Activated gamma-delta T cell treated with anti-CD3 and anti-CD28 coated beads, Interleukin-2, amount 50 U/mL, for 16 hours (primary cell): ENCODE results near the gene MLPH.

Experiments
- DNase-seq: peaks from one replicate; pipeline ENCODE4 v3.0.0-alpha.2; 2020; ENCODE audit warnings: low read depth

The MLPH gene, protein sequence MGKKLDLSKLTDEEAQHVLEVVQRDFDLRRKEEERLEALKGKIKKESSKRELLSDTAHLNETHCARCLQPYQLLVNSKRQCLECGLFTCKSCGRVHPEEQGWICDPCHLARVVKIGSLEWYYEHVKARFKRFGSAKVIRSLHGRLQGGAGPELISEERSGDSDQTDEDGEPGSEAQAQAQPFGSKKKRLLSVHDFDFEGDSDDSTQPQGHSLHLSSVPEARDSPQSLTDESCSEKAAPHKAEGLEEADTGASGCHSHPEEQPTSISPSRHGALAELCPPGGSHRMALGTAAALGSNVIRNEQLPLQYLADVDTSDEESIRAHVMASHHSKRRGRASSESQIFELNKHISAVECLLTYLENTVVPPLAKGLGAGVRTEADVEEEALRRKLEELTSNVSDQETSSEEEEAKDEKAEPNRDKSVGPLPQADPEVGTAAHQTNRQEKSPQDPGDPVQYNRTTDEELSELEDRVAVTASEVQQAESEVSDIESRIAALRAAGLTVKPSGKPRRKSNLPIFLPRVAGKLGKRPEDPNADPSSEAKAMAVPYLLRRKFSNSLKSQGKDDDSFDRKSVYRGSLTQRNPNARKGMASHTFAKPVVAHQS

DNA sequence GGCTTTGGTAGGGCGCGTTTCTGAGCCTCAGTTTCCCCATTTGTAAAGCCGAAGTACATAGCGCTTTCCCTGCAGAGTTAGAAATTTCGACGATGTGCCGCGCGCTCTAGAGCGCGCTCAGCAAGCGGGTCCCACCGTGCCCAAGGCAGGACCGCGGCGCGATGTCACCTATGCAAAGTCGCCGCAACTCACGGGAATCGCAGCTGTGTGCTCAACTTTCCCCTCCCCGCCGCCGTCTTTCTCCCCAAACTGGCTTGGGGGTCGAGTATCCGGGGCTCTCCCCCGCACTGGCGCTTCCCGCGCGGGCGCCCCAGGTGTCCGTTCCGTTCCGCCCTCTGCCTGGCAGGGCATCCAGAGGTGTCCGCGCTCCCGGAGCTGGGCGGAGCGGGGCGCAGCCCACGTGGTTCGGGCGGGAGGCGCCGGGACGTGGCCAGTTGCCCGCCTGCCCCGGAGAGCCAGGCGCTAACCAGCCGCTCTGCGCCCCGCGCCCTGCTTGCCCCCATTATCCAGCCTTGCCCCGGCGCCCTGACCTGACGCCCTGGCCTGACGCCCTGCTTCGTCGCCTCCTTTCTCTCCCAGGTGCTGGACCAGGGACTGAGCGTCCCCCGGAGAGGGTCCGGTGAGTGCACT is at the start of gene MLPH:
MLPH (plus strand) TSS at position 433 of the 630 bp plus-strand sequence. CDS start 6,176 bp downstream, outside the sequence.
- no peak for DNase-seq

GRCh38 chr2:237437566-237437965 is 49.5 kb upstream of the MLPH start:
- DNase-seq, result no peak

GRCh38 chr2:237438080-237438940 is 48.7 kb upstream of the MLPH start:
- DNase-seq, result no peak

GRCh38 chr2:237440819-237441281 is 46.2 kb upstream of the MLPH start:
- DNase-seq, result no peak

DNA sequence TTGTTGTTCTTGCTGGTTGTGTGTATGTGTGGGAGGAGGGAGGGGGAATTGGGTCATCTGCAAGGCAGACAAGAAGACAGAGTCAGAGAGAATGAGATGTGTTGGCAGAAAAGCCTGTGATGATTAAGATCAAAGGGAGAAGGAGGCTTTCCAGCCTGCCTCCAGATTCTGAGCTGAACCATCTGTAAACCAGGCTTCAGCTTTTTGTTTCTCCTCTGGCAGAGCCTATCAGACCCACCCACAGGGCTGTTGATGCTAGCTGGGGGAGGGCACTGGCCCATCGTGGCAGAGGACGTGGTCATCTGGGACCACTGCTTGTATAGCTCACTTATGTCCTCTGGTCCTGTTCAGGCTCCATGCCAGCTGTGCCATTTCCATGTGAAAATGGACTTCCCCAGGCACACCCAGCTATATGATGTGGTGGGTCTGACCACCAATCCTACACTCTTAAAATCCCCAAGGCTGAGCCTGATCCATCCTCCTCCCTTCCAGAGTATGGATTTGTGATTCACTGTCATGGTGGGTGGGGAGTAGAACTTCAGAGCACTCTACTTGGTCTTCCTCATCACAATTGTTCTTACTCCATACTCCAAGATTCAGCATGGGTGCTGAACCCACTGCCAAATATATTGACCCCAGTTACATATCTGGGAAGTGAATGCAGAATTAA is 45.3 kb upstream of the MLPH start:
- DNase-seq, result peak; percentile 11

DNA sequence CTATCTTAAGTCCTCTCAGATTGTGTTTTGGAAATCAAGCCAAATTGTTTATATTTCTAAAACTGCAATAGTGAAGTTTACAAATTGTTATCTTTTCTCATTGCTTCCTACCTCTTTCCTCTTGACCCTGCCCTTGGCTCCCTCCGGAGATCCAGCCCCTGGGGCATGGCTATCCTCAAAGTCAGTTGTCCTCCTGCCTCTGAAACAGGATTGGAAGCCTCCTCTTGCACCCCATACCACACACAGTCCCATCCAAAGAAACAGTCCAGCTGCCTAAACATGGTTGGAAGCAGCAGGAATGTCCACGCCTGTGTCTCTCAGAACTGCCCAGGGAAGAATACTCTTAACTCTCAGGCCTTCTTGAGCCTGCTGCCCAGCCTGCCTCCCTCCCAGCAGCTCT is 43.0 kb upstream of the MLPH start:
- no peak for DNase-seq

DNA sequence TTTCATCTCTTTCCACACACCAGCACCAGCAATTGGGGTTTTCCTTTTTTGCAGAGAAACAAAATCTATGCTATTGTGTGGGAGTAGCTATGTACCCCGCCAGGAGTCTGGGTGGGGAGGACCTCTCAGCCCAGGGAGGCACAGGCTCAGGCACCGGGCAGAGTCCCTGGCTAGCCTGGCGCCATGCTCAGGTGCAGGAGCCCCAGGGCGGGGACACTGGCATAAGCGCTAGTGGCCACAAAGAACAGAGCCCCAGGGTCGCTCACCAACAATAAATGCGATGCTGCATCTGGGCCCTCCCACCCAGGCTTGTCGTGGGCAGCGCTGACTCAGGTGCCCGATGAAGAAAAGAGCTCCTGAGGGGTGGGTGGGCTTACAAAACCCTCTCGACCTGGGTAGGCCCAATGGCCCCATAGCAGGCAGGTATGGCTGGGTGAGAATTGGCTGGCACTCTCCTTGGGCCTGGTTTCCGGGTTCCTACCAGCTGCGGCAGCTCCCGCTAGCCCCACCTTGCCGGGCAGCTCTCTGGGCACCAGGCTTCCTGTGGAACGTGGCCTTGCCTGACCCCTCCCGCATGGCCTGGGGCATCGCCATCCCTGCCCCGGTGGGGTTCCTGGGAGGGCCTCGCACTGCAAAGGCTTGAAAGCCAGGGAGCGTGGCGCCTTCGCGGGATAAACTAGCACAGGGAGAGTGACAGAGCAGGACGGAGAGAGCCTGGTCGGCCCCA is 41.3 kb upstream of the MLPH start:
- DNase-seq, result no peak

DNA sequence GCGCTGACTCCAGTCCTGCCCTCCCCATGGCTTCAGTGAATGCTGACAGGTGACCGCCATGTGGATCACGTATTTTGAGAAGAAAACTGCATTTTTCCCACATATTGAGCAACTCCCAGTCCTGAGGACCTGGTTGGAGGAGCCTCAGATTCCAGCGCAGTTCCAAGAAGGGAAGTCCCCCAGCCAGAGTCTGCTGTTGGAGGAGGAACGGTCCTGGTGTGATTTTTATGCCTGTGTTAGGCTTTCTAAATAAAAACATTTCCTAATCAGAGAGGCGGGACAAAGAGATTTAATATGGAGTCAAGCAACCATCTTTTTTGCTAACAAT is 40.7 kb upstream of the MLPH start:
- no peak for DNase-seq

DNA sequence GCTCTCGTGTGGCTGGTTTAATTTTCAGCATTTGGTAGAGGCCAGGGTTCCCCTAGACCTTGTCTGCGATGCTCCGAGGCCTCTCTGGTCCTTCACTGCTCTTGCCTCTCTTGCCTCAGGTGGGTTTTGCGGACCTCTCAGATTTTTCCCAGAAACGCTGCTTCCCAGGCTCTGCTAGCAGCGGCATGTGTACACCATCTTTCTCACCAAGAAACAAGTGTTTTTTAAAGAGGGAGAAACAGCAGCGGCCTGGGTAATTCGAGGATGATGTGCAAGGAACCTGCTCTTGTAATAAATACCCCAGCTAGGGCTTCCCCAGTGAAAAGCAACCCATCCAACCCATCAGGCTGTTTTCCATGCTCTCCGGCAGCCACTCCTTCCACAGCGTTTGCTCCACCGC is 39.6 kb upstream of the MLPH start:
- DNase-seq, result no peak

DNA sequence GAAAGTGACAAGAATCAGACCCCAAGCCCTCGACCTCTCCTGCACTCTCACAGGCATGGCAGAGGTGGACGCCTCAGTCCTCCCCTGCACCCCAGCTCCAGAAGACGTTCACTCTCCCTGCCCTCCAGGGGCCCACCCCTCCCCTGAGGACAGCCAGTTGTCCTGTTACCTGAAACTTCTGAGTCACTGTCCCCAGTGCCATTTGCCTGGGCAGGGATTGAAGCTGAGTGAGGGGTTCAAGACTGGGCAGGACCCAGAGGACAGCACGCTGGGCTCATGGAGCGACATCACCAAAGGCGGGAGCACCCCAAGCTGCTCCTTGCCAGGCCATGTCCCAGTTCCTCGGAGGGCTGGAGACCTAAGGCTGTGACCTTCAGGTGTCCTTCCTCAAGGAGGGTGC is 38.9 kb upstream of the MLPH start:
- no peak for DNase-seq

DNA sequence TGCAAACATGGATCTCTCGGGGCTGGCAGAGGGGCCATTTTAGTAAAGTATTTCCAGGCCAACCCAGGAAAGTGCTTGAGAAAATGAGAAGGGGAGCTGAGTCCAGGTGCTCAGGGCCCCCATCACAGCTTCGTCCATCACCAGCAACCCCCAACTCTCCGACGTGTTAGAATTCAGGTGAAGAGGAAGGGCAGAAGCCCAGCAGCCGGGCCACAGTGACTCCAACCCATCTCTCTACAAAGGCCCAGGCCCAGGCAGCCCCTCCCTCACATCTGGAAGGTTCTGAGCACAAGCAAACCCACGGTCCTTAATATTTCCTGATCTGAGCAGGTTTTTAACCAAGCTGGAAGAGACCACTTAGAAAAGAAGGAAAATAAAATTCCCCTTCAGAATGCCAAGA is 38.4 kb upstream of the MLPH start:
- DNase-seq, result no peak

- DNase-seq, result no peak
These were observed 37.7 kb upstream of the MLPH start for GRCh38 chr2:237449193-237449881.

DNA sequence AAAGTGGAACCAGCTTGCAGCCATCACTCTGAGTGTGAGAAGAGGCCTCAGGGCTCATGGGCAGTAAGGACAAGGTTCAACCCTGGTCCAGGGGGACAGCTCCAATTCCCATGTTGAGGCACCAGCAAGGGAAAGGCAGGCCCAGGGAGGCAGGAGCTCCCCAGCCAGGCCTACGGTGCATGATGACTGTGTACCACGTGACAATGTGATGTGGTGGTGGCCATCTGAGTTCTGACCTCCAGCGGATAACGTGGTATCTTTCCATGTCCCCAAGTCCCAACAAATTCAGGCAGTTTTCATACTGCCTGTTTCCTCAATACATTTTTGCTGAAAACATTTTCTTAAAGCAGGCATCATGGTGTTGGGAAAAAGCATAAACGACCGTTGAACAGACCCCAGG is 36.9 kb upstream of the MLPH start:
- no peak for DNase-seq

GRCh38 chr2:237450583-237450982 is 36.5 kb upstream of the MLPH start:
- no peak for DNase-seq

GRCh38 chr2:237451643-237452469 is 35.2 kb upstream of the MLPH start:
- DNase-seq, result no peak

- no peak for DNase-seq
These were observed 34.2 kb upstream of the MLPH start for GRCh38 chr2:237452861-237453260.

GRCh38 chr2:237453671-237454070 is 33.4 kb upstream of the MLPH start:
- DNase-seq, result no peak

- no peak for DNase-seq
These were observed 31.3 kb upstream of the MLPH start for GRCh38 chr2:237455764-237456163.

DNA sequence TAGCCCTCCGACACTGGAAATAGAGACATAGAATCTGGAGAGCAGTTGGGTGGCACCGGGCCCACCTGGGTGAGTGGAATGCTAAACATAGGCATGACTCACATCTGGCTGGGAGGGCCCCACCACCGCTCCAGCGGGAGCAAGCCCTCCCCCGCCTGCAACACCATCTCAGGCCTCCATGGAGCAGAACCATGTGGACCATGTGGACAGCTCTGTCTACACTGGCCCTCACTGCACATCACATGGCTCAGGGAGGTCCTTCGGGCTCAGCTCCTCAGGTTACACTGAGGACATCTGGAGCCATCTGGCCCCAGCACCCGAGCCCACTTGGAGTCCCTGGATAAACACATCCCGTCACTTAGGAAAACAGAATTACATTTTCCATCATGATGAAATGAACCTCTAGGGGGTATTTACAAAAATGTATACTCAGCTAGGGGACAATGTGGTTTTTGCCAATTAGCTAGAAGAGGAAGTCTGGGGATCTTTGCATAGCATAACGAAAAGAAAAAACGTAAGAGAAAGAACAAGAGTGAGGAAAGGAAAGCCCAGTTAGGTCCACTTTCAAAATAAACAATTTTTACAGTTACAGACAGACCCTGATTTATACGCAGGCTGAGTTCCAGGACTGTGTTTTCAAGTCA is 30.7 kb upstream of the MLPH start:
- DNase-seq, result no peak
